HepG2 (cell line): ENCODE data around the gene IFNAR2. TPM values are rescaled to one million over a fixed set of nuclear protein-coding genes. Genes with fewer than 3 reads are reported as not detected.
A peak's percentile ranks its signal among the peaks of the same experiment; 100 is the strongest.

Experiments
- CREB1 ChIP-seq, 2 experiments: fragments of 450-650 bp in 1 of 2; IDR thresholded peaks; 2 replicates each; pipeline ENCODE4 v1.6.1; 2016 to 2017; ENCODE audit warnings: control low read depth in 1 of 2, mild to moderate bottlenecking in 1 of 2, missing compliant biosample characterization in 1 of 2, missing genetic modification characterization in 1 of 2
- ERF ChIP-seq: IDR thresholded peaks from 2 replicates; pipeline ENCODE4 v1.6.1; 2018; ENCODE audit warnings: missing biosample characterization, missing genetic modification reagents
- FOSL2 ChIP-seq: sonication (generic); formaldehyde crosslinking; IDR thresholded peaks from 2 replicates; pipeline ENCODE4 v1.4.0; 2020; ENCODE audit warnings: missing genetic modification reagents
- GATAD1 ChIP-seq: IDR thresholded peaks from 2 replicates; pipeline ENCODE4 v1.6.1; 2016; ENCODE audit warnings: missing genetic modification reagents, missing compliant biosample characterization
- GATAD2A ChIP-seq: IDR thresholded peaks from 2 replicates; pipeline ENCODE4 v1.6.1; 2016
- KDM3A ChIP-seq: IDR thresholded peaks from 2 replicates; pipeline ENCODE4 v1.6.1; 2018; ENCODE audit warnings: low read depth, missing compliant biosample characterization
- KLF6 ChIP-seq: IDR thresholded peaks from 2 replicates; pipeline ENCODE4 v1.8.0; 2016; ENCODE audit warnings: missing biosample characterization, missing genetic modification reagents
- MAFK ChIP-seq, 2 experiments: IDR thresholded peaks in 1 of 2; conservative IDR thresholded peaks in 1 of 2; 2 replicates each; pipeline ENCODE4 v1.6.1; 2011; ENCODE audit warnings: improper control_type of control experiment in 2 of 2, low read length in 2 of 2
- PAX8 ChIP-seq: sonication (generic); formaldehyde crosslinking; IDR thresholded peaks from 2 replicates; pipeline ENCODE4 v1.8.0; 2022; ENCODE audit warnings: mild to moderate bottlenecking, missing genetic modification reagents, borderline replicate concordance
- REPIN1 ChIP-seq: sonication (generic); formaldehyde crosslinking; IDR thresholded peaks from 2 replicates; pipeline ENCODE4 v1.8.0; 2022; ENCODE audit warnings: missing genetic modification reagents, low read depth, mild to moderate bottlenecking, borderline replicate concordance
- RXRB ChIP-seq: IDR thresholded peaks from 2 replicates; pipeline ENCODE4 v1.6.1; 2016; ENCODE audit warnings: borderline replicate concordance, missing genetic modification reagents, missing compliant biosample characterization
- SMC3 ChIP-seq: IDR thresholded peaks from 2 replicates; pipeline ENCODE4 v1.6.1; 2011; ENCODE audit warnings: low read length, improper control_type of control experiment
- SOX13 ChIP-seq, 3 experiments: fragments of 450-650 bp in 1 of 3; sonication (generic) in 1 of 3; formaldehyde crosslinking in 1 of 3; IDR thresholded peaks in 2 of 3; conservative IDR thresholded peaks in 1 of 3; 2 replicates each; pipeline versions ENCODE4 v1.5.0 to v1.6.1; 2016 to 2020; ENCODE audit warnings: antibody characterized with exemption in 1 of 3, mild to moderate bottlenecking in 1 of 3, missing compliant biosample characterization in 1 of 3, missing genetic modification reagents in 1 of 3, moderate library complexity in 1 of 3
- SP2 ChIP-seq: sonication (generic); formaldehyde crosslinking; IDR thresholded peaks from 2 replicates; pipeline ENCODE4 v1.5.1; 2020; ENCODE audit warnings: mild to moderate bottlenecking, missing genetic modification reagents
- STAG1 ChIP-seq: sonication (generic); formaldehyde crosslinking; IDR thresholded peaks from 2 replicates; pipeline ENCODE4 v1.4.0; 2020; ENCODE audit warnings: missing genetic modification reagents
- TEAD3 ChIP-seq: optimal IDR thresholded peaks from 2 replicates; pipeline ENCODE3; 2016; ENCODE audit warnings: borderline replicate concordance
- TGIF2 ChIP-seq: IDR thresholded peaks from 2 replicates; pipeline ENCODE4 v1.6.1; 2016; ENCODE audit warnings: control low read depth, missing compliant biosample characterization
- ZBTB21 ChIP-seq: sonication (generic); formaldehyde crosslinking; IDR thresholded peaks from 2 replicates; pipeline ENCODE4 v1.4.0; 2020; ENCODE audit warnings: missing genetic modification reagents
- ZFX ChIP-seq: sonication (generic); formaldehyde crosslinking; IDR thresholded peaks from 2 replicates; pipeline ENCODE4 v1.4.0; 2020; ENCODE audit warnings: mild to moderate bottlenecking, low read depth, missing genetic modification reagents, moderate library complexity
- ZNF441 ChIP-seq: sonication (generic); formaldehyde crosslinking; IDR thresholded peaks from 2 replicates; pipeline ENCODE4 v1.7.0; 2021; ENCODE audit warnings: missing genetic modification reagents, borderline replicate concordance
- ZNF510 ChIP-seq: sonication (generic); formaldehyde crosslinking; IDR thresholded peaks from 2 replicates; pipeline ENCODE4 v1.4.0; 2020; ENCODE audit warnings: low read depth, mild to moderate bottlenecking, missing genetic modification reagents
- ZNF589 ChIP-seq: sonication (generic); formaldehyde crosslinking; conservative IDR thresholded peaks from 2 replicates; pipeline ENCODE4 v1.8.0; 2022; ENCODE audit warnings: mild to moderate bottlenecking, moderate library complexity, missing genetic modification reagents
- ZNF652 ChIP-seq: IDR thresholded peaks from 2 replicates; pipeline ENCODE4 v1.6.1; 2016; ENCODE audit warnings: low read depth, borderline replicate concordance
- polyA plus RNA-seq, 8 experiments: library from polyadenylated mRNA; depleted of rRNA in 3 of 8; stranded (reverse) in 7 of 8; unstranded in 1 of 8; fragments of >200 nt; fragmentation: Illumina TruSeq in 4 of 8; extraction: Trizol in 4 of 8; gene quantifications; 2 replicates each; pipeline versions ENCODE4 v1.2.1 to v1.2.3, GENCODE V29; 2011 to 2016; ENCODE audit warnings: low read depth in 4 of 8, missing spikeins in 1 of 8, mixed read lengths in 1 of 8; ENCODE audit not compliant: insufficient read depth in 1 of 8
- total RNA-seq, 5 experiments: library from RNA; depleted of rRNA; stranded (reverse); fragments of >200 nt; fragmentation: Illumina TruSeq; extraction: Trizol; gene quantifications; 2 replicates each; pipeline ENCODE4 v1.2.3, GENCODE V29; 2016; ENCODE audit warnings: low read depth in 1 of 5
- TF ChIP-seq, protein P1 (sequence below): IDR thresholded peaks from 2 replicates; pipeline ENCODE4 v1.4.0; 2020; ENCODE audit warnings: mild to moderate bottlenecking, missing genetic modification reagents

Gene IFNAR2
- total and polyA plus RNA-seq, 2 of the 13 experiments (the other 11 are each of a cell fraction or from before 2014, with no cell fraction given): 5.1 to 24.1 TPM

DNA sequence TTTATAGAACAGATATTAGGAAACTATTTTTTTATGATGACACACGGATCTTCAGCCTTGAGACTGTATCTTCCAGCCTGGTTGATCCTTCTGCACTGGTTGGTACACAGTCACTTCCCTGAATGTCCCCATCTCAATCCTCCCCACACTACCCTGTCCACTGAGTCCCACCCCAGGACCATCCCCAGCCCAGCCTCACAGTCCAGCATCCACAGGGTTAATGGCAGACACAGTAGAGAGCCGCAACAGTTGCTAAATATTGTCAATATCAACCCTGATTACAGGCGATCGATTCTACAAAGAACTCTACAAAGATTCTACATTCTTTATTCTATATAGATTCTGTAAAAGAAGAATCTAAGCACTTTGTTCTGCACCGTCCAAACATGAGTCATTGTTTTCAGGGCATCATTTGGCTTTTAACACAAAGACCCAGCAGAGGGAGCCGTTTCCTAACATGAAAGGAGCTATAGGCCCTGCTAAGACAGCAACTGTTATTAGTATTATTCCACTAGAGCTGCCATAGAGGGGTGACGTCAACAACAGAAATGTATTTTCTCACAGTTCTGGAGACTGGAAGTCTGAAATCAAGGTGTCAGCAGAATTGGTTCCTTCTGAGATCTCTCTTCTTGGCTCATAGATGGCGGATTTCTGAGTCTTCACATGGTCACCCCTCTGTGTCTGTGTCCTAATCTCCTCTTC lies 30.1 kb upstream of the IFNAR2 start (continued):
- TF ChIP-seq ZNF652 (CRISPR knock-in tag) (peak; percentile 89), ZFX (0 out of 2 replicates have a peak, but pooled peaks have one; percentile 34), GATAD1 (CRISPR knock-in tag) (0 out of 2 replicates have a peak, but pooled peaks have one; percentile 22), ZNF441 (CRISPR knock-in tag) (0 out of 2 replicates have a peak, but pooled peaks have one; percentile 30), ZBTB21 (CRISPR knock-in tag) (peak; percentile 52; the same call in 1 of the 2 replicates), REPIN1 (peak; percentile 54; the same call in 1 of the 2 replicates), SMC3 (peak; percentile 97), FOSL2 (CRISPR knock-in tag) (peak; percentile 88), MAFK (conservative IDR thresholded peaks at IDR 0.05 in 1 of 2, IDR thresholded peaks at IDR 0.05 in 1 of 2; ENCODE audit: low read length in 2 of 2) (peak; percentile 90 to 91), GATAD2A (CRISPR knock-in tag) (peak; percentile 33; the same call in 1 of the 2 replicates), PAX8 (CRISPR knock-in tag) (no peak), CREB1 (IDR thresholded peaks at IDR 0.05) (peak; percentile 89), CREB1 (CRISPR knock-in tag; IDR thresholded peaks at IDR 0.05) (peak; percentile 72; the same call in 1 of the 2 replicates), ZNF510 (CRISPR knock-in tag) (peak; percentile 39; the same call in 1 of the 2 replicates), STAG1 (peak; percentile 97), ZNF589 (CRISPR knock-in tag) (no peak), TGIF2 (0 out of 2 replicates have a peak, but pooled peaks have one; percentile 24), KLF6 (CRISPR knock-in tag) (0 out of 2 replicates have a peak, but pooled peaks have one; percentile 31), TEAD3 (CRISPR knock-in tag) (peak; percentile 31), ERF (CRISPR knock-in tag) (0 out of 2 replicates have a peak, but pooled peaks have one; percentile 24), RXRB (peak; percentile 37; the same call in 1 of the 2 replicates), KDM3A (CRISPR knock-in tag) (0 out of 2 replicates have a peak, but pooled peaks have one; percentile 26), SOX13 (IDR thresholded peaks at IDR 0.05) (no peak), SOX13 (CRISPR knock-in tag; conservative IDR thresholded peaks at IDR 0.05 in 1 of 2, IDR thresholded peaks at IDR 0.05 in 1 of 2) (peak in 1 of 2 experiments; percentile 10; a peak in 1 of 4 replicates), SP2 (no peak)
- TF ChIP-seq, protein P1, sequence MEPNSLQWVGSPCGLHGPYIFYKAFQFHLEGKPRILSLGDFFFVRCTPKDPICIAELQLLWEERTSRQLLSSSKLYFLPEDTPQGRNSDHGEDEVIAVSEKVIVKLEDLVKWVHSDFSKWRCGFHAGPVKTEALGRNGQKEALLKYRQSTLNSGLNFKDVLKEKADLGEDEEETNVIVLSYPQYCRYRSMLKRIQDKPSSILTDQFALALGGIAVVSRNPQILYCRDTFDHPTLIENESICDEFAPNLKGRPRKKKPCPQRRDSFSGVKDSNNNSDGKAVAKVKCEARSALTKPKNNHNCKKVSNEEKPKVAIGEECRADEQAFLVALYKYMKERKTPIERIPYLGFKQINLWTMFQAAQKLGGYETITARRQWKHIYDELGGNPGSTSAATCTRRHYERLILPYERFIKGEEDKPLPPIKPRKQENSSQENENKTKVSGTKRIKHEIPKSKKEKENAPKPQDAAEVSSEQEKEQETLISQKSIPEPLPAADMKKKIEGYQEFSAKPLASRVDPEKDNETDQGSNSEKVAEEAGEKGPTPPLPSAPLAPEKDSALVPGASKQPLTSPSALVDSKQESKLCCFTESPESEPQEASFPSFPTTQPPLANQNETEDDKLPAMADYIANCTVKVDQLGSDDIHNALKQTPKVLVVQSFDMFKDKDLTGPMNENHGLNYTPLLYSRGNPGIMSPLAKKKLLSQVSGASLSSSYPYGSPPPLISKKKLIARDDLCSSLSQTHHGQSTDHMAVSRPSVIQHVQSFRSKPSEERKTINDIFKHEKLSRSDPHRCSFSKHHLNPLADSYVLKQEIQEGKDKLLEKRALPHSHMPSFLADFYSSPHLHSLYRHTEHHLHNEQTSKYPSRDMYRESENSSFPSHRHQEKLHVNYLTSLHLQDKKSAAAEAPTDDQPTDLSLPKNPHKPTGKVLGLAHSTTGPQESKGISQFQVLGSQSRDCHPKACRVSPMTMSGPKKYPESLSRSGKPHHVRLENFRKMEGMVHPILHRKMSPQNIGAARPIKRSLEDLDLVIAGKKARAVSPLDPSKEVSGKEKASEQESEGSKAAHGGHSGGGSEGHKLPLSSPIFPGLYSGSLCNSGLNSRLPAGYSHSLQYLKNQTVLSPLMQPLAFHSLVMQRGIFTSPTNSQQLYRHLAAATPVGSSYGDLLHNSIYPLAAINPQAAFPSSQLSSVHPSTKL (CRISPR knock-in tag): peak; percentile 54
